ENCODE data around the gene MBD6.
"Not testable (repeated sequence)": the region's sequence is repeated elsewhere in the genome, so short reads cannot be mapped to it uniquely, and the experiment has no call there.

MBD6 gene

DNA sequence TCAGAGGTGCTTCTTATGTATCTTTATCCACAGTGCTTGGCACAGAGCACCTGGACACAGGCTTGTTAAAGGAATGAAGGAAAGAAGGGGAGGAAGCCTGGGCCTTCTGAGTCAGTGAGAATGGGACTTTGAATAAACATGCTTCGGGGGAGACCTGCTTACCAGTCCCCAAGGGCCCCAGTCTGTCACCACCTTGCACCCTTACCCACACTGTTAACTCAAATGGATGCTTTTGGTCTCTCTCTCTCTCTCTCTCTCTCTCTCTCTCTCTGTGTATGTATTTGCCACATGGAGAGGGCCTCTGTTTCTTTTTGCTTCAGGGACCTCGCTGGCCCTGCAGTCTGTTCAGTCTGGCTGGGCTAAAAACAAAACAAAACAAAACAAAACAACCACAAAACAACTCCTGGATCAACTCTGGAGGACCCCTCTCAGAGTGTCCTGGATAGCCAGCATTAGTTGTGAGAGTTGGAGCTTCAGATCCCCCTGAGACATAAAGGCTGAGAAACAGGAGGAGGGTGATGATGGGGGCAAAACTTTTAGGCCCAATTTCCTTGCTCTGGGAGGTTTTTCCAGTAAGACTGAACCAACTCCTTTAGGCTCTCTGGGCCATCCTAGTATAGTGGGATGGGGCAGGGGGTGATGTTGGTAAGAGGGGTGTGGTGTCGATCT is 29.1 kb downstream of the MBD6 start:
- no peak for DNase-seq

DNA sequence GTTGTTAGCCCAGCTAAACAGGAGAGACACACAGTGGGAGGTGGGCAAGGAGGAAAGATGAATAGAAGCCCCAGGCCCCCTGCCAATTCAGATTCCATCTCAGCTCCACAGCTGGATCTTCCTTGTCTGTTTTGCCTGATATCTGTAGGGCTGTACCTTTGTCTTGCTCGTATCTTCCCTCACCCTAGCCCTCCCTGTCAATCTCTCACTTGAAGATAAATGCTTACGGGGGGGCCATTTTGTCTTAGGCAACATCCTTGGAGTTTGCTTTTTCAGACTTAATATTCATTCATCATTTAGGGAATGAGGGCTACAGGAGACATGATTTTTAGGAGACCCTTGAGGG is 29.7 kb downstream of the MBD6 start:
- no peak for DNase-seq

DNA sequence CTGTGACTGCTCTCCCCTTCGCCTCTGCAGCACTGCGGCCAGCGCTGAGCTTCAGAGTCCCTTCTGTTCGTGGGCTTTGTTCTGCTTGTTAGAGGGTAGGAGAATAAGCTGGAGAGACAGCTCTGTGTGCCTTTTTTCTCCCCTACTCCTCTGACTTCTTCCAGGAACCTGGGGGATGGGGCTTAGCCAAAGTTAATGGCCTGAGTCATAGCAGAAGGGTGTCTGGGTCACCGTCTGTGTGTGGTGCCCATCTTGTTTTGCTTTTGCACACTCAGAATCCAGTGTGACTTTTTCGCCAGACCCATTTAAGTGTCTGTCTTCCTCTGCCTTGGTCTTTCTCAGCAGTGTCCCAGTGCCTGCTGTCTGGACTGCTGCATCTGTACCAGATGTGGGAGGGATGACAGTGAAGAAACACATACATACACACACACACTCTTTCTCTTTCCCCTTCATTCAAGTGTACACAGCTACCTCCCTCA is 30.2 kb downstream of the MBD6 start:
- no peak for DNase-seq

DNA sequence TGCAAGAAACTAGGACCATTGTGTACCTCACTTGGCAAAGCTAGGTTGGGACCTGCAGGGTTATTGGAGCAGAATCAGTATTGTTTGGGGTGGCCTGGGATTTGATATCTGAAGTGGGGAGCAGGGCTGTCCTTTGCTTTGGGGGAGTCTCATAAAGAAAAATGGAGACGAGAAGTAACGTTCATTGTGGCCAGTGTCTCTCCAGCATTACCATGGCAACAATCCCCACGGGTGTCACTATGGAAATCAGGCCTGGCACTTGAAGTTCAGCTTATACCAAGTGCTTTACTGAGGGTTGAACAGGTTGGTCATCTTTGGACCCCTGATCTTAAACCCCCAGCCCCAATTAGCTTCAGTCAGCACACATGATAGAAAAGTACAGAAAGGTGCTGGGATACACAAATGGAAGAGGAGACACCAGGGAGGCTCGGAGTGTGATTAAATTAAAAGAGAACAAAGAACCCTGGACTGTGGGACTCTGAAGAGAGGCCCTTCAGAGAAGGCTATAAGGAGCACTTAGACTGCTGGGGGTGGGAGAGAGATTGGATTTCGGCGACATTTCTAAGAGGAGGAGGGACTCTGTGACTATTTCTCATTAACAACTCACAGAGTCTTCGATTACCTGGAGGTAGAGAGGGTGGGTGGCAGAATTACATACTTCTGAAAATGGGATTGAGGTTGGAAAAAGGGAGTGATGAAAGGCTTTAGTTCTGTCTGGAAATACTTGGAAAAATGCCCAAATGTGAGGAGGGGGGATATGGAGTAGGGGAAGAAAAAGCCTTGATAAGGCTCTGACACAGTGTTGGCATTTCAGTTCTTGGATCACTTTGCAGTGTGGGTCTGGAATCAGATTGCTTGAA is 30.9 kb downstream of the MBD6 start:
- DNase-seq: no peak

DNA sequence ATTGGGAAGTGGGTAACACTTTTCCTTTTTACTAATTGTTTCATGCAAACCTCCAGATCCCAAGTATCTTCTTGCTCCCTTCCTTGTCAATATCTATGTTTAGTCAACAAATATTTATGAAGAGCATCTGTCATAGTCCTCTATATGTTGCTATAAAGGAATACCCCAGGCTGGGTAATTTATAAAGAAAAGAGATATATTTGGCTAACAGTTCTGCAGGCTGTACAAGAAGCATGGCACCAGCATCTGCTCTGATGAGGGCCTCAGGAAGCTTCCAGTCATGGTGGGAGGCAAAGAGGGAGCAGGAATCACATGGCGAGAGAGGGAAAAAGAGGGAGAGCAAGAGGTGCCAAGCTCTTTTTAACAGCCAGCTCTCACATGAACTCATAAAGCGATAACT is 31.8 kb downstream of the MBD6 start:
- no peak for DNase-seq

DNA sequence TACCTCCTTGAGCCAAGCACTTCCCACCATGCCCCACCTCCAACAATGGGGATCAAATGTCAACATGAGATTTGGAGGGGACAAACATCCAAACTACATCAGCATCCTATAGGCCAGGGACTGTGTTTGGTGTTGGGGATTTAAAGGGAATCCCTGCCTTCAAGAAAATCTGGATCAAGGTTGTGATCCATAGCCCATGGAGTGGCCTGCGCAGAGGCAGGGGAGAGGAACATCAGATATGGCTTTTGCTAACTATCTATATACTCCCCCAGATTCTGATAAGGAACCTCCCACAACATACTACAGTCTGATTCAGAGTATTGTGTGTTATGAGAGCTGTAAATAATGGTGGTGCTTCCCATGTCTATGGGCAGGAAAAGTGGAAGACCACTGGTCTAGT is 32.3 kb downstream of the MBD6 start:
- DNase-seq: no peak

DNA sequence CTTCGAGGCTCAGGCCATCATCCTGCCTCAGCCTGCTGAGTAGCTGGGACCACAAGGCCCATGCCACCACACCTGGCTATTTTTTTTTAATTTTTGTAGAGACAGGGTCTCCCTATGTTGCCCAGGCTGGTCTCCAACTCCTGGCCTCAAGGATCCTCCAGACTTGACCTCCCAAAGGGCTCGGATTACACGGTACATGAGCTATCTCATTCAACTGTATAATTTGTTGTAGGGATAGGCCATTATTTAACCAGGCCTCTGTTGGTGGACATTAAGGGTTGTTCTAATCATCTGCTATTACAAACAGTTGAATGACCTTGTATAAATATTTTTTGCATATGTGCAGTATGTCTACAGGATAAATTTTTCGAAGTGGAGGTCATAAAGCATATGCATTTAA is 36.2 kb downstream of the MBD6 start:
- no peak for DNase-seq

DNA sequence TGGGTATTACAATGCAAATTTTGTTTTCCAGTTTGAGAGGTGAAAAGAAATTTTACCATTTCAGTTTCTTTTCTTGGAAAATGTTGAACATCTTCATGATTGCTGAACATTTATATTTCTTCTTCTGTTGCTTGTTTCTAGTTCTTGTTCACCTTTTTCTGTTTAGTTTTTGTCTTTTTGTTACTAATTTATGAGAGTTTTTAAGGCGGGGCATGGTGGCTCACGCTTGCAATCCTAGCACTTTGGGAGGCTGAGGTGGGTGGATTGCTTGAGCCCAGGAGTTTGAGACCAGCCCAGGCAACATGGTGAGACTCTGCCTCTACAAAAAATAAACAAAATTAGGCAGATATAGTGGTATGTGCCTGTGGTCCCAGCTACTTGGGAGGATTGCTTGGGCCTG is 37.9 kb downstream of the MBD6 start:
- no peak for DNase-seq

DNA sequence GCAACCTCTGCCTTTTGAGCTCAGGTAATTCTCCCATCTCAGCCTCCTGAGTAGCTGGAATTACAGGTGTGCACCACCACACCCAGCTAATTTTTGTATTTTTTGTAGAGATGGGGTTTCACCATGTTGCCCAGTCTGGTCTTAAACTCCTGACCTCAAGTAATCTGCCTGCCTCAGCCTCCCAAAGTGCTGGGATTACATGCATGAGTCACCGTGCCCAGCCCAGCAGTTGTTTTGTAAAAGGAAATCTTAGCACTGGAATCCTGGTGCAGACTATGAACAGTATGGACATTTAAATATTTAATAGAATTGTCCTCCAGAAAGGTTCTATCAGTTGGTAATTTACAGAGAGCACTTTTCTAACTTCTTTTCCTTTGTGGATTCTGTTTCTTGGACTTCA is 38.5 kb downstream of the MBD6 start:
- not testable (repeated sequence) for DNase-seq

DNA sequence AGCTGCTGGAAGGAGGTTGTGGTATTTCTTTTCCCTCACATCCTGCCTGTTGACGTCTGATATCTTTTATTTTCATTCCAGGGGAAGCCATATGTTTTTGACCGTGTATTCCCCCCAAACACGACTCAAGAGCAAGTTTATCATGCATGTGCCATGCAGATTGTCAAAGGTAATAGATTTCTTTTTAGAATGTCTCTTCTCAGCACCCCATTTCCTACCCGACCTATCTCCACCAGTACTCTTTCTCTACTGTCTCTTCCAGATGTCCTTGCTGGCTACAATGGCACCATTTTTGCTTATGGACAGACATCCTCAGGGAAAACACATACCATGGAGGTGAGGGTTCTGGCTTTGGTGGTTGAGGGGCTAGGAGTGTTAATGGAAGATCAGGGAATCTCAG is 40.7 kb downstream of the MBD6 start:
- no peak for DNase-seq

DNA sequence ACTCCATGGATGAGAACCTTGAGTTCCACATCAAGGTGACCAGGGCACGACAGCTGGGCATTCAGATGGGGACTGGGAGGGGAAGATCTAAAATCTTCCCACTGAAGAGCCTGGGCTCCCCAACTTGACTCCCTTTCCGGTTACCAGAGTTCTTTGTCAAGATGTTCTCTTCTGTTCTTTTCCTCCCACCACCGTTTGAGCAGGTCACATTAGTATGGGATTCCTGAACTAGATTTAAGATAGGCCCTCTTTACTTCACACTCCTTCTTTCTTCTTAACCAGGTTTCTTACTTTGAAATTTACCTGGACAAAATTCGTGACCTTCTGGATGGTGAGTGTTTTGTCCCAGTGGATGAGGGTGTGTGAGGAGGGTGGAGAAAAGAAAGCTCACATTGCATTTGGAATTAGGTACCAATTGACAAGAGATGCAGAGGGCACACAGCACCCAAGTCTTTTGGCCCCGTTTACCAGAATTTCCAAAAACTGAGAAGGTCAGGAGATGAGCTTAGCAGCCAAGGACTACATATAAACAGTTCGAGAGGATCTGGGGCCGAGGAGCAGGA is 41.6 kb downstream of the MBD6 start:
- DNase-seq: no peak

DNA sequence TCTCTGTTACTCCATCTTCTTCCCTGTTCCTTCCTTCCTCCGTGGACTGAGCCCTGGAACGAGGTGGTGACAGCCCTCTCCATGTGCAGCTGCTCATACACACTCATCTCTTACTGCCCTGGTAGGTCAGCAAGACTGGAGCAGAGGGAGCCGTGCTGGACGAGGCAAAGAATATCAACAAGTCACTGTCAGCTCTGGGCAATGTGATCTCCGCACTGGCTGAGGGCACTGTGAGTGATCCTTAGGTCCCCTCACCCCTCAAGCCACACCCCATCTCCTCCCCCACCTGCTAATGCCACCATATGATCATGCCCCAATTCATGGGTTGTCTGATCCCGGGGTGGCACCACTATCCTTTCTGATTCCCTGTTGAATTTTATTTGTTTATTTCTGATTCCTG is 46.2 kb downstream of the MBD6 start:
- no peak for DNase-seq

DNA sequence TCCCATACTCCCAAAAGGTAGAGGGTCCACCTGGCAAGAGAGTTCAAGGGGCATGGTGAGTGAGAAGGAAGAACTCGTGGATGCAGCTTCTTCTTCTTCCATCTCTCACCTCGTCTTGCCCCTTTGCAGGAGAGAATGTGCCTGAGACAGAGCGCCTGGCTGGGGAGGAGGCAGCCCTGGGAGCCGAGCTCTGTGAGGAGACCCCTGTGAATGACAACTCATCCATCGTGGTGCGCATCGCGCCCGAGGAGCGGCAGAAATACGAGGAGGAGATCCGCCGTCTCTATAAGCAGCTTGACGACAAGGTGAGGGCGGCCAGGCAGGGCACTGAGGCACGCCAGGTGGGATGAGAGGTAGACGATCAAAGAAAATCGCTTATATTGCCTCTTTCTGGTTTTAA is 47.2 kb downstream of the MBD6 start:
- DNase-seq: no peak

DNA sequence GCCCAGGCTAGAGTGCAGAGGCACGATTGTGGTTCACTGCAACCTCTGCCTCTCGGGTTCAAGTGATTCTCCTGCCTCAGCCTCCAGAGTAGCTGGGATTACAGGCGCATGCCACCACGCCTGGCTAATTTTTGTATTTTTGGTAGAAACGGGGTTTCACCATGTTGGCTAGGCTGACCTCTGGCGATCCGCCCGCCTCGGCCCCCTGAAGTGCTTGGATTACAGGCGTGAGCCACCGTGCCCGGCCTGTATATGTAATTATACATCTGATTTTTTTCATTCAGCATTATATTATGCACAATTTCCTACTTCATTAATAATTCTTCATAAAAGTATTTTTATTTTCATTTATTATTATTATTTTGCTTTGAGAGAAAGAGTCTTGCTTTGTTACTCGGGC is 47.8 kb downstream of the MBD6 start:
- not testable (repeated sequence) for DNase-seq

DNA sequence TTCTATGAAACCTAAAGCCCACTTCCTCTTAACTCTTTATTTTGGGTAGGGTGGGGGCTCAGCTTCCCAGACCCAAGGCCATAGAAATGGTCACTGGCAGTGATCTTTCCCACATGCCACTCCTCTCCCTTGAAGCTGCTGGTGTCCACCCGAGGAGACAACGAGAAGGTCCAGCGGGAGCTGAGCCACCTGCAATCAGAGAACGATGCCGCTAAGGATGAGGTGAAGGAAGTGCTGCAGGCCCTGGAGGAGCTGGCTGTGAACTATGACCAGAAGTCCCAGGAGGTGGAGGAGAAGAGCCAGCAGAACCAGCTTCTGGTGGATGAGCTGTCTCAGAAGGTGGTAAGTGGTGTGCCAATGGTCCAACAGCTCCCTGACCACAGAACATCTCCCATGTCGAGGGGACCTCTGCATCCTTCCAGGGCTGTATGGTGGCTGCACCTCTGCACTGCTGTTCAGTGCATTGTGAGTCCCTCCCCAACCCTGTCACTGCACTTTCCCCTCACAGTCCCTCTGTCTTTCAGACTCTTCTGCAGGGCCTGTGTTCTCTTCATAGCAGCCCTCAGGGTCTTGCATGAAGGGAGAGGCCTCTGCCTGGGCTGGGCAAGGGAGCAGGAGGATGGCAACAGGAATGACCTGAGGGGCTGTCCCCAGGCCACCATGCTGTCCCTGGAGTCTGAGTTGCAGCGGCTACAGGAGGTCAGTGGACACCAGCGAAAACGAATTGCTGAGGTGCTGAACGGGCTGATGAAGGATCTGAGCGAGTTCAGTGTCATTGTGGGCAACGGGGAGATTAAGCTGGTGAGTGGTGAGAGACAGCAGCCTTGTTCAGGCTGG is 49.5 kb downstream of the MBD6 start:
- no peak for DNase-seq

DNA sequence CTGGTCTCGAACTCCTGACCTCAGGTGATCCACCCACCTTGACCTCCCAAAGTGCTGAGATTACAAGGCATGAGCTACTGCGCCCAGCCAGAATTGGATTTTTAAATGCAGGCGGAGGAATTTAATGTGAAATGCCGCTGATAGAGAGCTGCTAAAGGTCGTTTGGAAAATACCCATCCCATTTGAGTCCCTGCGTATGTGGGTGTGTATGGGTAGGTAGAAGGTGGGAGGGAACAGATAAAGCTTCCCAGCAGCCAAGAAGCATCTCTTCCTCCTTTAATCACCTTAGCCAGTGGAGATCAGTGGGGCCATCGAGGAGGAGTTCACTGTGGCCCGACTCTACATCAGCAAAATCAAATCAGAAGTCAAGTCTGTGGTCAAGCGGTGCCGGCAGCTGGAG is 52.2 kb downstream of the MBD6 start:
- DNase-seq: no peak

DNA sequence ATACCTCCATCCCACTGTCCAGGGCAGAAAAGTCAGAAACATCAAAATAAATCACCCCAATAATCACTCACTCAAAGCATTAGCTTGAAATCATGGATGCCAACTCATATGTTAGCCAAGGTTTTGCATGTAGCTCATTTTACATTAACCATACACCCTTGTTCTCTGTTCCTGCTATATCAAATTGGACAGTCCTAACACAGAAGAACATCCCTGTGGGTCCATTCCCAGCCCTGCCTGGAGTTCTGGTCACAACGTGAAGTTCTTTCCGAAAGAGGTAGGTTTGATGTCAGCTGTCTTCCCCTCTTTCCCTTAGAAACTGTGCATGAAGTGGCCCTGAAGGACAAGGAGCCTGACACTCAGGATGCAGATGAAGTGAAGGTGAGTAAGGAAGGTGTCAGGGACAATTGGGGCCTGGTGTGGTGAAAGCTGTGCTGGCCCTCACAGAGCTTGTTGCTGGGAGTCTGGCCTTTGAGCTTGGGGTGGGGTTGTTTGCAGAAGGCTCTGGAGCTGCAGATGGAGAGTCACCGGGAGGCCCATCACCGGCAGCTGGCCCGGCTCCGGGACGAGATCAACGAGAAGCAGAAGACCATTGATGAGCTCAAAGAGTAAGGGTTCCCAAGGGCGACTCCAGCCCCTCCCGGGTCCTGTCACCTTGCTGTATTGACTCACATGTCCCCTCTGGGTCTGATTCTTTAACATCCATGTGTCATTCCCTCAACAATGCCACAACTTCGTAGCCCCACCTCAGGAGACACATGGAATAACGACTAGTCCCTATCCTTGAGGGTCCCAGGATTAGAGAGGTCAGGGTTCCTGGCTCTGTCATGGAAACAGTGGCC is 53.4 kb downstream of the MBD6 start:
- DNase-seq: no peak

DNA sequence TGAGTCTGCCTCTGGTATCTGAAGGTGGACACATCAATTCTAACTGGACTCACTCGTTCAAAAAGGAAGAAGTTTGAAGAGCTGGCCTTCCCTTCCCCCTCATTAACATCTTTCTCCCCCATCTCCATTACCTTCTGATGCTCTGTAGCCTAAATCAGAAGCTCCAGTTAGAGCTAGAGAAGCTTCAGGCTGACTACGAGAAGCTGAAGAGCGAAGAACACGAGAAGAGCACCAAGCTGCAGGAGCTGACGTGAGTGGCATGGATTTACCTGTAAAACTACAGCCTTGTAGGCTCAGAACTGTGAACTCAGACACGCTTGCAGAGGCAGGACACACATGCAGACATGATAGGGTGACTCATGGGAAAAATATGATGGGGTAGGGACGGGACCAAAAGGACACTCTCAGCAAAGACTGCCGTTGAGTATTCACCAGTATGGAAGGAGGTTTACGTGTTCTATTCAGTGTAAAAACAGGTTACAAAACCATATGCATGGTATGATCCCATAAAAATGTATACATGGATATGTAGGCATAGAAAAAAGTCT is 54.1 kb downstream of the MBD6 start:
- DNase-seq: no peak

DNA sequence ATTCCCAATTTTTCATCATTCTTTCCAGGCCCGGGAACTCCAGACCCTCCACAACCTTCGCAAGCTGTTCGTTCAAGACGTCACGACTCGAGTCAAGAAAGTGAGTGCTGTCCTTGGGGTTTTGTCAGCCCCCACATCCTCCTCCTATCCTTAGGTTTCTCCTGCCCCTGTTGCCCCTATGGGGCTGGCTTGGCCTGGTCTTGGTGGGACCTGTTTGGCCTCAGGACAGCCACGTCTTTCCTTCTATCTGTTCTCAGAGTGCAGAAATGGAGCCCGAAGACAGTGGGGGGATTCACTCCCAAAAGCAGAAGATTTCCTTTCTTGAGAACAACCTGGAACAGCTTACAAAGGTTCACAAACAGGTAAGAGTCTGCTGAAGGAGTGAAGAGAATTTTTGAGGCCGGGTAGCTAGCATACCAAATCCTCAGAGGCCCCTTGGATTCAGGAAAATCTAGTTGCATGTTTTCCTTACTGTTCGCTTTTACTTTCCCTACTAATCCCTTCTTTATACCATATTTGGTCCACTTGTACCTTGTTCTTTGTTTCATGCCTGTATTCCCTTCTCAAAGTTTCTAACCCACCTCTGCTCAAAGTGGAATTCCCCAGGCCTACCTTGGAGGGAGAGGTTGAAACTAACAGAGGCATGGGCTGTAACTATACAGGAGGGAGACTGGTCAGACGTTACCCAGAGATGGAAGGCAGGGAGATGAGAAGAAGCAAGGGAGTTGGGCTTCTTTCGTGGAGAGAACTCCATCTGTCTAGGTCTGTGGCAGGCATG is 55.5 kb downstream of the MBD6 start:
- DNase-seq: no peak

DNA sequence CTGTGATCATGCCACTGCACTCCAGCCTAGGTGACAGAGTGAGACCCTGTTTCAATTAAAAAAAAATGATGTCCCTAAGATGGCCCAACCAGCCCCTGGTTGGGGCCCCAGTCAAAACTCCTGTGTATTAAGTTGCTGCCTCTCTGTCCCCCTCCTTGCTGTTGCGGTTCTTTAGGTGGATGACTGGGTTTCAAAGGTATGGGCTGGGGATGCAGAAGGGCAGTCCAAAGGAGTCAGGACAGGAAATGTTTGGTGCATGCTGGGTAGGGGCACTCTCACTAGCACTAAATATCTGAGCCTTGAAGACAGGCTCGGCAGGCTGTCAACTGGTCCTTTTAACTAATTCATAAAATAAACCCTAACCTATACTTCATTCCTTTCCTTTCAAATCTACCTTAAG is 56.4 kb downstream of the MBD6 start:
- no peak for DNase-seq
